ENCODE data around the gene CCDC148.

The CCDC148 gene

GRCh38 chr2:158366342-158366741, 90.2 kb downstream of the CCDC148 start:
- no peak for TF ChIP-seq REST (IDR thresholded peaks at IDR 0.05; ENCODE audit: insufficient read depth in 1 of 2, low read depth in 2 of 2, low read length in 2 of 2)
- no peak for TF ChIP-seq SIN3A (IDR thresholded peaks at IDR 0.05; ENCODE audit: borderline replicate concordance, insufficient read depth, low read length)
- no peak for TF ChIP-seq POLR2AphosphoS5 (IDR thresholded peaks at IDR 0.05; ENCODE audit: low read depth, low read length)
- no peak for TF ChIP-seq FOXP2 (optimal IDR thresholded peaks at IDR 0.05; ENCODE audit: borderline replicate concordance, extremely low read depth, extremely low read length, insufficient read depth)
- no peak for TF ChIP-seq TAF1 (IDR thresholded peaks at IDR 0.05; ENCODE audit: borderline replicate concordance, insufficient read depth, low read length)

GRCh38 chr2:158359846-158360245, 96.7 kb downstream of the CCDC148 start:
- no peak for TF ChIP-seq TAF1 (IDR thresholded peaks at IDR 0.05; ENCODE audit: borderline replicate concordance, insufficient read depth, low read length)
- no peak for TF ChIP-seq FOXP2 (optimal IDR thresholded peaks at IDR 0.05; ENCODE audit: borderline replicate concordance, extremely low read depth, extremely low read length, insufficient read depth)
- TF ChIP-seq POLR2AphosphoS5 (IDR thresholded peaks at IDR 0.05; ENCODE audit: low read depth, low read length), result no peak
- no peak for TF ChIP-seq REST (IDR thresholded peaks at IDR 0.05; ENCODE audit: insufficient read depth in 1 of 2, low read depth in 2 of 2, low read length in 2 of 2)
- TF ChIP-seq SIN3A (IDR thresholded peaks at IDR 0.05; ENCODE audit: borderline replicate concordance, insufficient read depth, low read length), result no peak

- no peak for TF ChIP-seq FOXP2 (optimal IDR thresholded peaks at IDR 0.05; ENCODE audit: borderline replicate concordance, extremely low read depth, extremely low read length, insufficient read depth)
- no peak for TF ChIP-seq TAF1 (IDR thresholded peaks at IDR 0.05; ENCODE audit: borderline replicate concordance, insufficient read depth, low read length)
- no peak for TF ChIP-seq POLR2AphosphoS5 (IDR thresholded peaks at IDR 0.05; ENCODE audit: low read depth, low read length)
- TF ChIP-seq SIN3A (IDR thresholded peaks at IDR 0.05; ENCODE audit: borderline replicate concordance, insufficient read depth, low read length), result no peak
- TF ChIP-seq REST (IDR thresholded peaks at IDR 0.05; ENCODE audit: insufficient read depth in 1 of 2, low read depth in 2 of 2, low read length in 2 of 2), result no peak
Observed at GRCh38 chr2:158357699-158358098, 98.9 kb downstream of the CCDC148 start.

GRCh38 chr2:158357122-158357521, 99.4 kb downstream of the CCDC148 start:
- TF ChIP-seq FOXP2 (optimal IDR thresholded peaks at IDR 0.05; ENCODE audit: borderline replicate concordance, extremely low read depth, extremely low read length, insufficient read depth) (no peak), TAF1 (IDR thresholded peaks at IDR 0.05; ENCODE audit: borderline replicate concordance, insufficient read depth, low read length) (no peak), REST (IDR thresholded peaks at IDR 0.05; ENCODE audit: insufficient read depth in 1 of 2, low read depth in 2 of 2, low read length in 2 of 2) (no peak), POLR2AphosphoS5 (IDR thresholded peaks at IDR 0.05; ENCODE audit: low read depth, low read length) (no peak), SIN3A (IDR thresholded peaks at IDR 0.05; ENCODE audit: borderline replicate concordance, insufficient read depth, low read length) (no peak)

- no peak for TF ChIP-seq TAF1 (IDR thresholded peaks at IDR 0.05; ENCODE audit: borderline replicate concordance, insufficient read depth, low read length)
- no peak for TF ChIP-seq FOXP2 (optimal IDR thresholded peaks at IDR 0.05; ENCODE audit: borderline replicate concordance, extremely low read depth, extremely low read length, insufficient read depth)
- TF ChIP-seq REST (IDR thresholded peaks at IDR 0.05; ENCODE audit: insufficient read depth in 1 of 2, low read depth in 2 of 2, low read length in 2 of 2), result no peak
- TF ChIP-seq SIN3A (IDR thresholded peaks at IDR 0.05; ENCODE audit: borderline replicate concordance, insufficient read depth, low read length), result no peak
- no peak for TF ChIP-seq POLR2AphosphoS5 (IDR thresholded peaks at IDR 0.05; ENCODE audit: low read depth, low read length)
Observed at GRCh38 chr2:158346032-158346431, 110.5 kb downstream of the CCDC148 start.
